Measurements from ENCODE around the gene AFAP1.

DNA sequence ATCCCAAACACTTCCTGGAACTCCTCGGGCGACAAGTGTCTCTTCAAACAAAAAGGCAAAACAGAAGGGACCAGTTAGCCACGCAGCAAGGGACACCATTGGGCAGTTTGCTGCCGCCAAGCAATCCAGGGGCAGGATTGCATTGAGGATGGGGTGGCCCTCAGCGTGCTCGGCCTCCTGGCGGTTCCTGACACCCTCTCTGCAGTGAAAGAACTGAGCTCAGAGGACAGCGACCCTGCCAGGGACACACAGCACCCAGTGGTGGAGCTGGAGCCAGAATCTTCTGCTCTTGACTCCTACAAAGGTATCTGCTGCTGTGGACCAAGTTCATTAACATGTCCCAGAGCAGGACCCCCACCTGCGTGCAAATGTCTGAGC, 27.4 kb upstream of the AFAP1 start:
- TF ChIP-seq, protein P1, sequence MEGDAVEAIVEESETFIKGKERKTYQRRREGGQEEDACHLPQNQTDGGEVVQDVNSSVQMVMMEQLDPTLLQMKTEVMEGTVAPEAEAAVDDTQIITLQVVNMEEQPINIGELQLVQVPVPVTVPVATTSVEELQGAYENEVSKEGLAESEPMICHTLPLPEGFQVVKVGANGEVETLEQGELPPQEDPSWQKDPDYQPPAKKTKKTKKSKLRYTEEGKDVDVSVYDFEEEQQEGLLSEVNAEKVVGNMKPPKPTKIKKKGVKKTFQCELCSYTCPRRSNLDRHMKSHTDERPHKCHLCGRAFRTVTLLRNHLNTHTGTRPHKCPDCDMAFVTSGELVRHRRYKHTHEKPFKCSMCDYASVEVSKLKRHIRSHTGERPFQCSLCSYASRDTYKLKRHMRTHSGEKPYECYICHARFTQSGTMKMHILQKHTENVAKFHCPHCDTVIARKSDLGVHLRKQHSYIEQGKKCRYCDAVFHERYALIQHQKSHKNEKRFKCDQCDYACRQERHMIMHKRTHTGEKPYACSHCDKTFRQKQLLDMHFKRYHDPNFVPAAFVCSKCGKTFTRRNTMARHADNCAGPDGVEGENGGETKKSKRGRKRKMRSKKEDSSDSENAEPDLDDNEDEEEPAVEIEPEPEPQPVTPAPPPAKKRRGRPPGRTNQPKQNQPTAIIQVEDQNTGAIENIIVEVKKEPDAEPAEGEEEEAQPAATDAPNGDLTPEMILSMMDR (IDR thresholded peaks at IDR 0.05) = no peak
- no peak for TF ChIP-seq POLR2A (IDR thresholded peaks at IDR 0.05)
